AML-193 (cell line): ENCODE results near the gene GRM1.
A peak's percentile ranks its signal among the peaks of the same experiment; 100 is the strongest.

Source experiments
- DNase-seq, 2 experiments: peaks; one replicate each; lab custom pipeline; 2025; lab: John Stamatoyannopoulos, UW

Gene GRM1

DNA sequence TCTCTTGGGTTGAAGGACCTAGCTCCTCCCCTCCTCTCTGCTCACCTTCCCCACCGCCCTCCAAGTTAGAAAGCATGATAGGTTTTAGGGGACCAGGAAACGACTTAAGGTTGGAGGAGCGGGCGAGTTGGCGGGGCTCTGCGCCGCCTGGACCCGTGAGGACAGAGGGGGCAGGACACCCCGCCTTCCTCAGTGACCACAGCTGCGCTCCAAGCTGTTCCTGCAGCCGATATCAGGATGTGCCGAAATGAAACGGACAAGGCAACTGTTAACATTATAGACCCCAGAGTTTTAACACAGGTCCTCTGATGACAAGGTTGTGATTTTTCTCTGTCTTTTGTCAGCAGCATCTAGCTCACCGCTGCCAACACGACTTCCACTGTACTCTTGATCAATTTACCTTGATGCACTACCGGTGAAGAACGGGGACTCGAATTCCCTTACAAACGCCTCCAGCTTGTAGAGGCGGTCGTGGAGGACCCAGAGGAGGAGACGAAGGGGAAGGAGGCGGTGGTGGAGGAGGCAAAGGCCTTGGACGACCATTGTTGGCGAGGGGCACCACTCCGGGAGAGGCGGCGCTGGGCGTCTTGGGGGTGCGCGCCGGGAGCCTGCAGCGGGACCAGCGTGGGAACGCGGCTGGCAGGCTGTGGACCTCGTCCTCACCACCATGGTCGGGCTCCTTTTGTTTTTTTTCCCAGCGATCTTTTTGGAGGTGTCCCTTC lies at the start of gene GRM1:
Gene GRM1 (plus strand): TSS at position 212 of the 722 bp plus-strand sequence. CDS start 456 bp downstream, at position 668.
- no peak for DNase-seq

- DNase-seq = no peak
These were observed 19.5 kb upstream of the GRM1 start for GRCh38 chr6:146009338-146009737.

DNA sequence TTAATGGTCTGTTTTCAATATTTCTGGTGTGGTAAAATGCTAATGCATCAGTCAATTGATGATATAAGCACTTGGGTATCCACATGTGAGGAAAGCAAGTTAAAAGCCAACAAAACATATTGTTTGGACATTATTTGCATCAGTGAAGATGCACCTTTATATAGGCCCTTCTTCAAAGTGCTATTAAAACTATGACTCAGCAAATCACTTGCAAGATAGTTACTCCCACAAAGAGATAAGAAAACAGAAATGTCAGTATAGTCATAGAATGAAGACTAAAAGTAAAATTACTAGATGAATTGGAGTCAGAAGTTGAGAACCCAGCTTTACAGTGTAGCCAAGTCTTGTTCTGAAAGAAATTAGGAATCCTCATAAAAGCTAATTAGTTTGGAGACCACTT lies 14.6 kb upstream of the GRM1 start:
- DNase-seq = no peak

GRCh38 chr6:146017672-146018071 lies 11.2 kb upstream of the GRM1 start:
- no peak for DNase-seq

- no peak for DNase-seq
These were observed 2.0 kb upstream of the GRM1 start for GRCh38 chr6:146026873-146027272.

DNA sequence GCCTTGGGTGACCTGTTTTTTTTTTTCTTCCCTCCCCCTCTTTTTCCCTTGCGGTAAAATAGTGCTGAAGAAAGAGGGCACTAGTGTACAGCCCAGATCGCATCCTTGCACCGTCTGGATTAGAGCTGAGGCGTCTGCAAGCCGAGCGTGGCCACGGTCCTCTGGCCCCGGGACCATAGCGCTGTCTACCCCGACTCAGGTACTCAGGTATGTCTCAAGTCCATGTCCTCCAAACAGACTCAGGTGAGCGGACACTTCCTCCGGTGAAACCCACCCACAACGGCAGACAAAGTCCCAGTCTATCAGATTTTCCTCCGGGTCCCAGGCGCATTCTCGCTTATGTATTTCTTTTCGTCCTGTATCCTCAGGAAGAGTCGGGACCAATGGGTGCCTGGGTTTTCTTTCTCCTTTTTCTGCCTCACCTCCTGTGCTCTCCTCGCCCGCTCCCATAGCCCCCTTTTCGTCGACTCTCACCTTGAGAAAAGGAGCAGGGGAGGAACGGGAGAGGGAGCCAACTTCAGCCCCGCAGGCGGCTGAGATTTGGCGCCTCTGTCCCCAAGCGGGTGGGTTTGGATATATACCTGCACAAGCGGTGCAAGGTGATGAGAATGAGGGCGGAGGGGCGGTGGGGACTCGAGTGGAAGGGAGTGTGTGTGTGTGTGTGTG lies 1.1 kb upstream of the GRM1 start:
- no peak for DNase-seq

- no peak for DNase-seq
These were observed 538 bp upstream of the GRM1 start for GRCh38 chr6:146028252-146028795.

- DNase-seq = no peak
These were observed 817 bp downstream of the GRM1 start for GRCh38 chr6:146029573-146030184.

GRCh38 chr6:146032387-146032786 lies 3.5 kb downstream of the GRM1 start:
- DNase-seq = no peak

GRCh38 chr6:146040360-146040759 lies 11.5 kb downstream of the GRM1 start:
- DNase-seq = no peak

DNA sequence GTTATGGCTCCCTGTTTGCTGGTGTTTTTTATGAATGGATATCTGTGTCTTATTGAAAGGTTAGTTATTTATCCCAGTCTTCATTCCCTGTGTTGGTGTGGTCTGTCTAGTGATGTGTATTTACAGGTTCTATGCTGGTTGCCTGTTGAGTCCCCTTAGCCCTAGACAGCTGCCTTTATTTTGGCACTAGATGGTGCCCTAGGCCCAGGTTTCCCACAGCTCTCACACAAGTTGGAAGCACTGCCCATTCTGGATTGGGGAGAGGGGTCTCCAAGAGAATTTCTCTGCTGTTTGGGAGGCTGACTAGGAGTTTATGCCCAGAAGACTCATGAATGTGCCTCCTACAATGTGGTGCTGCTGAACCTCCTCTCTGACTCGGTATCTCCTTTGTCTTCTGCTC lies 12.4 kb downstream of the GRM1 start:
- DNase-seq = peak; percentile 13 to 30

- DNase-seq = no peak
These were observed 18.5 kb downstream of the GRM1 start for GRCh38 chr6:146047371-146047770.

DNA sequence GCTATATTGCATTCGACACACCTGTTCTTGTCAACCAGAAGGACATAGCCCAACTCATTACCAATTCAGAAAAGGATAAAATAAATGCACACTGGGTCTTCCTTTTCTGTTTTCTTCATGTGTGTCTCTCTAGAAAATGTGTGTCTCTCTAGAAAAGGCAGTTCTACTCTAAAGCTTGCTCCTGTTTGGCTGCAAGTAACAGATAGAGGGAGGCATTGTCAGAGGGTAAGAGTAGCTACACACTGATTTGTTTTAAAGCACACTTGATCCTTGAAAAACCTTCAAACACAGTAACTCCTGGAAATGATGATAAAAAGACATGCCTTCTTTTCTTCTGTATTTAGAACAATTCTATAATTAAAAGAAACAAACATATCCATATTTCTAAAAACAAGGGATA lies 21.3 kb downstream of the GRM1 start:
- DNase-seq = no peak

DNA sequence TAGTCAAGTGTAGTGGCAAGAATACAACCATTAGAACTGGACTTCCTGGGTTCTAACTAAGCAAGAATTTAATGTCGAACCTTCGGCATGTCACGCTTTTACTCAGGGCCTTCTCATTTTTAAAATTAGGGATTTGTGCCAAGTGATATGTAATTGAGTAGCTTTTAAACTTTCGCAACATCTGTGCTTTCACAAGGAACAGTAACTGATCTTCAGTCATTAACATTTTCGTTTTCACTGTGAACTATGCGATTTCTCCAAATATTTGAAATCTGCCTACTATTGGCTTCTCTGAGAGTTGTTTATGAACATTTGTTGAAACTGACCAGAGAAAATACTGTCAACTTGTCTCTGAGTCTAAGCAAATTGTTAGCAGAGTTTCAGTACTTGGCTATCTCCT lies 27.6 kb downstream of the GRM1 start:
- DNase-seq = peak in 1 of 2 experiments; percentile 29

DNA sequence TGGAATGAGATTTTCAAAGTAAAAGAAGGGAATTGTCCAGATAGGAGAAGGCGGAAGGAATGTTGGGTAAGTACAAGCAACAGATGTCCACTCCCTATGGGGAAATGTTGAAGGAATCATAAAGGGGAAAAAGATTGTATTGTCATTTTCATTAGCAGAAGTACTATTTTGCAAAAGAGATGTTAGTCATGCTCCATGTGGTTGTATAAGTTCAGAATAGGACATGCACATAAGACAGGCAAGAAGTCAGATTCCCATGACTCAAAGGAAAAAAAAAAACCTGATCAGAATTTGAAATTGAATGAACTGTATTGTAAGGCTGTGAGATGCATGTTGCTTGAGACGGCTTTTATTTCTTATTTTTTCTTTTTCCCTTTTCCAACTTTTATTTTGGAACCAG lies 36.8 kb downstream of the GRM1 start:
- no peak for DNase-seq

- no peak for DNase-seq
These were observed 37.6 kb downstream of the GRM1 start for GRCh38 chr6:146066506-146066905.

DNA sequence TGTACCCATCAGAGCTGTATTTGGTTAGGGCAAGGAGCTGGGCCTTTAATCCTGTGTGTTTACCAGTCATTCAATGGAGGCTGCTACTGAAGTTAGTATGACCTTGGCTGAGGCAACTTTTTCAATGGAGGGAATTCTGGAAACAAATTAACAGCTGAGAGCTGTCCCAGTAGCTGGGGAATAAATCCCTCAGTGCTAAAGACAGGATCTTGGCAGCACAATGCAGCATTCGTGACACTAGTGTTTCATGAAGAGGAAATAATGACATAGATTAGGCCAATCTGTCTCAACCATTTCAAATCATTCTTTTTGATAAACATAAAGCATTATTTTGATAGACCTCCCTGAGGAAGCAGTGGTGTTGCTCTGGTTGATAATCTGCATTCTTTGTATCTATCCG lies 42.9 kb downstream of the GRM1 start:
- DNase-seq = no peak

DNA sequence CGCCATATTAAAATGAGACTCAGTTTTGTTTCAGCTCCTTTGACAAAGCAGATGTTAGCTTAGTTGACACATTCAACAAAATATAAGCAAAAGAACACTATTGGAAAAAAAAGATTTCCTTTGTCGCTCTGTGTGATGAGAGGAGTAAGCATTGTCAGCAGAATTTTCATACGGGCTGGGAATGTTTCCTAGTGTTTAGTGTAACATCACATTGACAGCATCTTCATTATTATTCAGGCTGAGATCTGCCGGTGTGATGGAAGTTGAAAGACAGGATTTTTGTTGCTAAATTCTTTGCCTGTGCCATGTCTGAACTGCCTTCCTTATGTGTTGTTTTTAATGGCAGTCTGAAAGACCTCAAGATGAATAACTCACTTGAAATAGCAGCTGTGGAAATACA lies 49.1 kb downstream of the GRM1 start:
- DNase-seq = no peak

DNA sequence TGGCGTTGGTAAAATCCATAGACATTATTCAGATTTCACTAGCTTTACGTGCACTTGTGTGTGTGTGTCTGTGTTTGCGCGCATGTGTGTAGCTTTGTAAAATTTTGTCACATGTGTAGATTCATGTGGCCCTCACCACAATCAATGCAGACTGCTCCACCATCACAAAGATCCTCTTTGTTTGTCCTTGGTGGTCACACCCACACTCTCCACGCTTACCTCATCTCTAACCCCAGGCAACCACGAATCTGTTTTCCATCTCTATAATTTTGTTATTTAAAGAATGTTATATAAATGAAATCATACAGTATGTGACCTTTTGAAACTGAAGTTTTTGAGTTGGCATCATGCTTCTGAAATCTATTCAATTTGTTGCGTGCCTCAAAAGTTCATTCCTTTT lies 58.5 kb downstream of the GRM1 start:
- no peak for DNase-seq

- no peak for DNase-seq
These were observed 61.6 kb downstream of the GRM1 start for GRCh38 chr6:146090474-146090873.

GRCh38 chr6:146092961-146093686 lies 64.3 kb downstream of the GRM1 start:
- DNase-seq = no peak

DNA sequence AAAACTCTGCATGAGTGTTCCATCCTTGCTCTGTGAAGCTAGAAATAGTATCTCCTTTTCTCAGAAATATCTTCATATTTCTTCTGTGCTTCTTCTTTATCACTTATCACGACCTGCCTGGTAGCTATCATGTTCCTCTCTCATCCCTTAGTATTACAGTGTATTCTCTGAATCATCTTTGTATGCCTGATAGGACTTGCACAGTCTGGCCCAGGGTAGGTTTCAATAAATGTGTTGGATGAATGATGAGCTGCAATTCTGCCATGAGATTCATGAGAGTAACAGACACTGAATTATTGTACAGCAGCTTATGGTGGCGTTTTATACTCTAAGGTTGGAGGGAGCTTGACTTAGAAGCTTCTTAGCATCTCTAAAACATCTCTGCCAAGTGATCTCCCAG lies 66.6 kb downstream of the GRM1 start:
- no peak for DNase-seq
